Stimulated activated CD4-positive, alpha-beta T cell treated with anti-CD3 and anti-CD28 coated beads, Interleukin-4, amount 100 ng/mL, for 24 hours (primary cell): ENCODE measurements around the gene HYAL2.

Experiments used
- DNase-seq: peaks from one replicate; pipeline ENCODE4 v3.0.0-alpha.2; 2020

The HYAL2 gene

GRCh38 chr3:50350213-50350526, 27.6 kb upstream of the HYAL2 start:
- no peak for DNase-seq

GRCh38 chr3:50347187-50347813, 24.8 kb upstream of the HYAL2 start:
- DNase-seq = peak; percentile 80

GRCh38 chr3:50345586-50346234, 23.2 kb upstream of the HYAL2 start, which contains the start of gene ZMYND10:
TSS of gene ZMYND10 (minus strand) at chr3:50345732. CDS start at chr3:50345579, 153 bp downstream.
- DNase-seq = peak; percentile 76

GRCh38 chr3:50345008-50345407, 22.5 kb upstream of the HYAL2 start:
- DNase-seq = no peak

DNA sequence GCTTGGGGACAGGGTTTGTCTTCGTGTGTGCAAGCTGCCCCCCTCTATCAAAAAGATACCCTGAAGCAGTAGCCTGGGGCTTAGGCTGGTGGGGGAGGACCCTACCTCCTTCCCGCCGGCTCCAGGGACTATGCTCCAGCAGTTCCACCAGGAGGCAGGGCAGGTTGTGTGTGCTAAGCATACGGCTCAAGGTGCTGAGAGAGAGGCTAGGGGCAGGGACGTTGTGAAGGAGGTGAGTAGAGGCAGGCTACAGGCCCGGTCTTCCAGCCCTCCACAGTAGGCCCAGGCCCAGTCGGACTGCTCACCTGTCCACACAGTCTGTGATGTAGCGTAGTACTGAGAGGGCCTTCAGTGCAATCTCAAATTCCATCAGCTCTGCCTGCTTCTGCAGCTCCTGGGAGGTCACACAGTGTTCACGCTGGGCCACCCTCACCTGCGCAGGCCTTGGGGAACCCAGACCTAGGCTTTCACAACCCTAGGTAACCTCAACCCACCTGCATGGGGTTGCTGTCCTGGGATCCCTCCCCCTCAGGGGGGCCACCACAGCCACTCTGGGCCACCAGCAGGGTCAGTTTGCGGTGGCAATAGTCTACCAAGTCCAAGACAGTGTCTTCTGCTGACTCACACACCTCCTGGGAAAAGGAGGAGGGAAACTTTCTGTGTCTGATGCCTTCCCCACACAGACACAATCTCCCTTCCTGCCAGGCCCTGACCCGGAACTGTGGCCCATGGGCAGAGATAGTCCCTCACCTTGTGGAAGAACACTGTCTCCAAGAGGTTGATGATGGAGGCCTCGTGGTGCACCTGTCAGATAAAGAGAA, 20.5 kb upstream of the HYAL2 start:
- DNase-seq = no peak

DNA sequence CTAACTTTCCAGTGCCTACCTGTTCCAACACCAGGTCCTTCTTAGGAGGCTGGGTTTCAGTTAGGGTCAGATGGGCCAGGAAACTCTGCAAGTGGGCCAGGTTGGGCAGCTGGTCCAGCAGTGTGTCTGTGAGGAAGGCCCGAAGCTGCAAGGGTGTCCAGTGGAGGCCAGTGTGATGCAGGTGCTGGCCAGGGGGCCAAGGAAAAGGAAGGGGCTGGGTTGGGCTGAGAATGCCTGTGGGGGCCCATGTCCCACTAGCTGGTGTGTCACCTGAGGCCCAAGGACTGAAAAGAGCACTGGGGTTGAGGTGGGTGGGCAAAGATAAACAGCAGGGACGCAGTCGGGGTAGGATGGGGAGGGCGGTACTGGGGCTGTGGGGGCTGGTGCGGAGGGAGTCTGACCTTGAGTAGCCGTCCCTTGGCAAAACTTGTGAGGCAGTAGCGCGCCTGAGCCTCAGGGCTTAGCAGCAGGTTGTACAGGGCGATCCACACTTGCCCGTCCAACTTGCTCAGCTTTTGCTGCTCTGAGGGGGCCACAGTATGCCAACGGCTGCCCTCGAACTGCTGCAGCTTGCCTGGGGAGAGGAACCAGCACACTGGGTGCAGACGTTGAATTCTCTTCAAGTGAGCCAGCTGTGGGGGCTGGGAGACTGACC, 19.6 kb upstream of the HYAL2 start:
- no peak for DNase-seq

DNA sequence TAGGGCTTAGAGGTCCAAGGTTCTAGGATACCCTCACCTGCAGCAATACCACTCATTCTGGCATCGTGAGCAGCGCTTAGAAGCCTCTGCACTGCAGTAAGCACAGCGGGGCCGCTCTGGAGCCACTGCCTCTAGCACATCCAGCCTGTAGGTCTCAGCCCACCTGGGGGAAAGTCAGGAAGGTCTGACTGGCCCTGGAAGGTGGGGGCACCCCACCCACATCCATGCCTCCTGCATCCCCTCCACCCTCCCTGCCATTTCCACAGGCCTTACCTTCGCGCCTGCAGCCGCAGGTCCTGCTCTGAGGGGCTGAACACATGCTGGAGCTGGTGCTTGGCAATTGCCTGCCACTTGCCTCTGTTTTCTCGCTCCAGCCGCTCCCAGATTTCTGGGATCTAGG, 19.0 kb upstream of the HYAL2 start:
- no peak for DNase-seq

GRCh38 chr3:50340448-50341329, 18.1 kb upstream of the HYAL2 start, which contains the start of gene RASSF1:
TSS of gene RASSF1 (minus strand) at chr3:50340836. CDS start at chr3:50340805, 31 bp downstream.
- peak; percentile 71 for DNase-seq

DNA sequence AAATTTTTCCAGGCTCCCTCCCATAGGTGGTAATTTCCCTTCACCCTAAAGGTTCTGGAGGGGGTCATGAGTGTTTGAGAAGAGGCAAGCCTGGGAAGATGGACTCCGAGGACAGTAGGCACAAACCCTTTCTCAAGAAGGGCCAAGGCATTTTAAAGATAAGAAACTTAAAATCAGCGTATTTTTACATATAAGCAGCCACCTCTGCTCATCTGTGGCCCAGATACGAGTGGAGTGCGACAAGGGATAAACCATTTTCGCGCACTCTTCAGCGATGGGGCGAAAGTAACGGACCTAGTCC, 17.6 kb upstream of the HYAL2 start:
- no peak for DNase-seq

DNA sequence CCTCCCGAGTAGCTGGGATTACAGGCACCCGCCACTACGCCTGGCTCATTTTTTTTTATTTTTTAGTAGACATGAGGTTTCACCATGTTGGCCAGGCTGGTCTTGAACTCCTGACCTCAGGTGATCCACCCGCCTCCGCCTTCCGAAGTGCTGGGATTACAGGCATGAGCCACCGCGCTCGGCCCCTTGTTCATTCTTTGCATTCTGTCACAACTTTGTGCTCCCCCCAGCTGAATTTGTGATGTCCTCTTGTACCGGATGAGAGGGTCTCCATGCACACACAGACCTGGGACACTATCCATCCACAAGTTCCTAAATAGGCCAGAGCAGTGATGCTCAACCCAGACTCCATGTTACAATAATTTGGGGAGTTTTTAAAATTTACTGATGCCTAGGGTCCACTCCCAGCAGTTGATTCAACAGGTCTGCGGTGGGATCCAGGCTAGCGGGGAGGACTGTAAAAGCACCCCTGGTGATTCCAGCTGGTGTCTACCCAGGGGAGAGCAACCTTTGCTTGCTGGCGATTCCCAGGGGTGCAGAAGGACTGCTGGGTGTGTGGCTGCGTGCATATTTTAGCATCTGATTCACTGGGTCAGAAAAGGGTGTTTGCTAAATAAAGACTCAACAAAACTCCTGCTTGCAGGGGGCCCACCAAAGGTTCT, 17.1 kb upstream of the HYAL2 start:
- no peak for DNase-seq

DNA sequence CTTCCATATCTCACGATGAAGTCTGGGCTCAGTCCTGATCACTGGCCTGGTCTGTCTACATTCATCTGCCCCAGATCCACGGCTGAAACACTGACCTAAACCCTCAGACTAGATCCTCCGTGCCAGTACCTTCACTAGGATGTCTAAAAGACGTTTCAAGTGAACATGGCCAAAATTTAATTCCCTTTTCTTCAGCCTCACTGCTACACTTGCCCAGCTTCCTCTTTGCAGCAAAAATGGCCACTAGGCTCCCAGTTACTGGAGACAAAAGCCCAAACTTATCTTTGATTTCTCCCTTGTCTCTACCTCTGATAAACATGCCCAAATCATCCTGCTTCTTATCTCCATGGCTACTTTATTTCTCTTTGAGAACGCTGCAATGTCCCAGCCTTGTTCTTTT, 16.4 kb upstream of the HYAL2 start:
- no peak for DNase-seq

DNA sequence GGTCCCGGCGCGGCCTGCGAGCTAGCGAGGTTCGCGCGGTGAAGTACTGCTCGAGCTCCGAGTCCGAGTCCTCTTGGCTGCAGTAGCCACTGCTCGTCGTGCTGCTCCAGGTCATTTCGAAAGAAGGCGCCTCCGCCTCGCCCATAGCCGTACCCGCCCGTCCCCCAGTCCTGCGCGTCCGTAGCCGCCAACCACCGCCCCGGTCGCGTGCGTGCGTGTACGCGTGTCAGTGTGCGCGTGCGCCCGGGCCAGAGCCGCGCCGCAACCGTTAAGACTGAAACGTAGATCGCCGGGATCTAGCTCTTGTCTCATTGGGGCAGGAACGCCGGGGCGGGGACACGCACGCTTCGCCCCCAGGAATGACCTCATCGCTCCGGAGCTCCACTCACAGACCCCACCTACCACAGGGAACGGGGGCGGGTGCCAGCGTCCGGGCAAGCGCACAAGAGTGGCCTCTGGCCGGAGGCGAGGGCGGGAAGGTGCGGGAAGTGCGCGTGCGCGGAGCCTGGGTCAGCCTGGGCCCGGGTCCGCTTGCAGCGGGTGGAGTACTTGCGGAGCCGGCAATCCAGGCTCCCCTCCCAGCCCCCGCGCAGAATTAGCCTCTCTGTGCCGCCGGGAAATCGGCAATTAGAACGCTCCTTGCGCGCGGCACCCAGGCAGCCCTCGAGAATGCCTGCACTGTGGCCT, 14.8 kb upstream of the HYAL2 start:
- DNase-seq = peak; percentile 97

GRCh38 chr3:50336452-50337174, 14.1 kb upstream of the HYAL2 start:
- peak; percentile 62 for DNase-seq

DNA sequence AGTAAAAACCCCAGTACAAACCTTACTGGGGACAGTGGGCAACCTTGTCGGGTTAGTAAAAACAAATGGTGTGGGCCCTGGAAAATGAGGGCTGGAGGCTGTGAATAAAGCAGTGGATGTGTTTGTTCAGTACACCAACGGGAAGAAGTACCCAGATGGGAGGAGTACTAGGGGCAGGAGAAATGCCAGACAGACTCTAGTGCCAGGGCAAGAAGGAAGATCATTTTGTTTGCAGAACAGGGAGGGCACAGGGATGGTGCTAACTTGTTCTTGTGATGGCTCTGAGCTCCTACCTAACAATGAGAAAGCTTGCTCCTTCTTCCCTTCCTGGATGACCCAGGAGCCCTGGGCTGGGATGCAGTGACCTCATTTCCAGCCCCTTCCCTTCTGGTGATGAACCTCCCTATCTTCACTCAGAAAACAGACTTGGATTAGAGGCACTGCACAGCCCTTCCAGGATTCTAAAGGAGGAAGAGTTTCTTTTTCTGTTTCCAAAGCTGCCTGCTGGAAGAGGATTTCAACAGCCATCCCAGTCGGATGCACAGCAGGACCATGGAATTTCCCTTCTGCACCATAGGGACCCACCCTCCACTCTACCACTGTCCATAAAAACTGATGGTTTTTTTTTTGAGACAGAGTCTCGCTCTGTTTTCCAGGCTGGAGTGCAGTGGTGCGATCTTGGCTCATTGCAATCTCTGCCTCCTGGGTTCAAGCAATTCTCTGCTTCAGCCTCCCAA, 12.0 kb upstream of the HYAL2 start:
- DNase-seq = no peak

DNA sequence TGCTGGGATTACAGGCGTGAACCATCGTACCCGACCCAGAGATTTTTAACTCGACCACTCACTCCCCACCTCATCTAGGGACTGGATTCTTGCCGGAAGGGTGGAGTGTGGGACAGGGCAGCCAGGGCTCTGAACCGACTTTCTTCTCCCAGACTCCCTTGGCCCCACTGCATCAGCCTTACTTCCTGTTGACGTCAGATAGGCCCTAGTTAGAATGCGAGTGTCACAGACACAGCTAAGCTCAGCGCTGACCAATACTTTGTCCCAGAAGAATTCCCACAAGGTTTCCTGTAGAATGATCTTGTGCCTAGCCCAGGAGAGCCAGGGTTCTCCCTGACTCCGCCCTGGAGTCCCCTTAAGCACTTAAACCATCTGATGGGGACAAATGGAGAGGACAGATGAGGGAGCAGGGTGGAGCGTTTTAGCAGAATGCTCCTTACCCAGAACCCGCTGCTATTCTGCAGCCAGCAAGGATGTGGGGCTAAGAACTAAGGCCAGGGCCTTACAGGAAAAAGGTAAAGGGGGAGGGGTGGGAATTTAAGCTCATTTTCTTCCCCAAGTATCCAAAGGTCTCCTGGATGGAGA, 11.3 kb upstream of the HYAL2 start:
- no peak for DNase-seq

- no peak for DNase-seq
These were observed 8.9 kb upstream of the HYAL2 start for GRCh38 chr3:50331364-50331907.

GRCh38 chr3:50330330-50330729, 7.8 kb upstream of the HYAL2 start:
- DNase-seq = no peak

DNA sequence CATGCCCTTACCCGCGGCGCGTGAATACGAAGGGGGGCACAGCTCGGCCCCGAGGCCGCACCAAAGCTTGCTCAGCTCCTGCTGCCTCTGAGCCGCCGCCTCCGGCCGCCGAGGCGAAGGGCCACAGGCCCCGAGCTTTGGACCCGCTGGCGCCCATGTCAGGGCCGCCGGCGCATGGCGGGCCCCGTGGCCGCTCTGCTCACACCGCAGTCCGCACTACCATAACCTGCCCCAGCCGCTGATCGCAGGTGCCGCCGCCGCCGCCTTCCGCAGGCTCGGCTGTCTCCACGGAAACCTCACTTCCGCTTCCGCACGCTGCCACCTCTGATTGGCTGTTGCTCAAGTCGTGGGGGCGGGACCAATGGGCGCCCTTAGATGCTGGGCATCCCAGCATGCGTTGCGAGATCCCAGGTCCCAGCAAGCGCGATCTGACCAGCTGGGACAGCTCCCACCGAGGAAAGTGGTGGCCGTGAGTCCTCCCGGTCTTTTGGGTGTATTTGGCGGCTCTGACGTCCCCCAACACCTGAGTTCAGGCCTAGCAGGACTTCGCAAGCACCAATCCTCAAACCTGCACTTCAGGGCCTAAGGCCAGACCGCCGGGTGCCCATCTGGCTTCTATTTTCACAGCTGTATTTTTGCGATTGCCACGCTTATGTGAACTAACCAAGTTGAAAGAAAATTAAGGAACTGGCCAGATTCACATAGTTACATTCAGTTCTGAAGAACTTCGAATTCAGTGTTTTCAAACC, 5.6 kb upstream of the HYAL2 start, which contains the start of gene TUSC2:
TUSC2 (minus strand) TSS at position 281 of the 749 bp plus-strand sequence; CDS start at position 157, 124 bp downstream.
- DNase-seq = peak; percentile 96
